Neural cell (in vitro differentiated cells): Measurements from ENCODE around the gene MKX.

Experiments used
- CTCF ChIP-seq: fragments of 450-650 bp; IDR thresholded peaks from 2 replicates; pipeline ENCODE4 v1.5.1; 2014; ENCODE audit warnings: antibody characterized with exemption, mild to moderate bottlenecking, moderate library complexity; ENCODE audit not compliant: poor library complexity, severe bottlenecking
- EZH2 ChIP-seq: fragments of 200-600, 300-800 bp; shearing (Covaris generic), sonication (generic); IDR thresholded peaks from 2 replicates; pipeline ENCODE4 v1.6.1; 2014; ENCODE audit warnings: antibody characterized with exemption, low read length, borderline replicate concordance, mild to moderate bottlenecking; ENCODE audit not compliant: insufficient read depth, poor library complexity, severe bottlenecking
- POLR2AphosphoS5 ChIP-seq: IDR thresholded peaks from 2 replicates; pipeline ENCODE4 v1.6.1; 2012
- RAD21 ChIP-seq: fragments of 450-650 bp; conservative IDR thresholded peaks from 2 replicates; pipeline ENCODE4 v1.6.1; 2014; ENCODE audit warnings: antibody characterized with exemption, mild to moderate bottlenecking, moderate library complexity
- REST ChIP-seq: IDR thresholded peaks from 2 replicates; pipeline ENCODE4 v1.6.1; 2012; ENCODE audit warnings: borderline replicate concordance
- SMC3 ChIP-seq: fragments of 450-650 bp; conservative IDR thresholded peaks from 2 replicates; pipeline ENCODE4 v1.6.1; 2014; ENCODE audit warnings: antibody characterized with exemption, mild to moderate bottlenecking, moderate library complexity; ENCODE audit not compliant: poor library complexity
- TAF1 ChIP-seq: IDR thresholded peaks from 2 replicates; pipeline ENCODE4 v1.6.1; 2012; ENCODE audit warnings: low read depth

- no peak for TF ChIP-seq RAD21
- TF ChIP-seq CTCF, result no peak
- TF ChIP-seq POLR2AphosphoS5, result no peak
- TF ChIP-seq SMC3, result no peak
- no peak for TF ChIP-seq EZH2
- TF ChIP-seq REST, result no peak
- no peak for TF ChIP-seq TAF1
Measured at GRCh38 chr10:27710014-27710413, 35.6 kb downstream of the MKX start.
